HG03469 (cell line): ENCODE results near the gene PACS2.

Source experiments
- ATAC-seq: cut with Tn5 transposase; IDR thresholded peaks from one replicate; pipeline ENCODE4 v1.9.1; 2021; ENCODE audit warnings: mild to moderate bottlenecking, moderate library complexity, moderate number of reproducible peaks; ENCODE audit not compliant: unreplicated experiment

Gene PACS2

GRCh38 chr14:105366386-105367074 is 52.0 kb downstream of the PACS2 start:
- ATAC-seq = no peak

- no peak for ATAC-seq
These were observed 52.8 kb downstream of the PACS2 start for GRCh38 chr14:105367116-105368031.

- no peak for ATAC-seq
These were observed 53.5 kb downstream of the PACS2 start for GRCh38 chr14:105368032-105368417.

GRCh38 chr14:105368426-105368825 is 53.9 kb downstream of the PACS2 start:
- ATAC-seq = no peak

- ATAC-seq = no peak
These were observed 54.5 kb downstream of the PACS2 start for GRCh38 chr14:105368910-105369652.

- ATAC-seq = no peak
These were observed 55.1 kb downstream of the PACS2 start for GRCh38 chr14:105369653-105370040.

- no peak for ATAC-seq
These were observed 59.8 kb downstream of the PACS2 start for GRCh38 chr14:105374389-105374788.

- ATAC-seq = no peak
These were observed 61.1 kb downstream of the PACS2 start for GRCh38 chr14:105375635-105376057.

GRCh38 chr14:105376521-105377440 is 62.2 kb downstream of the PACS2 start:
- ATAC-seq = no peak

- ATAC-seq = no peak
These were observed 63.1 kb downstream of the PACS2 start for GRCh38 chr14:105377555-105378182.

GRCh38 chr14:105378199-105378598 is 63.7 kb downstream of the PACS2 start:
- no peak for ATAC-seq

- no peak for ATAC-seq
These were observed 64.5 kb downstream of the PACS2 start for GRCh38 chr14:105378873-105379685.

GRCh38 chr14:105379946-105380345 is 65.4 kb downstream of the PACS2 start:
- ATAC-seq = no peak

- no peak for ATAC-seq
These were observed 66.2 kb downstream of the PACS2 start for GRCh38 chr14:105380756-105381155.

- ATAC-seq = no peak
These were observed 67.1 kb downstream of the PACS2 start for GRCh38 chr14:105381446-105382342.

GRCh38 chr14:105382343-105383082 is 68.0 kb downstream of the PACS2 start:
- no peak for ATAC-seq

GRCh38 chr14:105383083-105383730 is 68.7 kb downstream of the PACS2 start:
- no peak for ATAC-seq
